ENCODE results near the gene DUSP22. TPM values are rescaled to one million over a fixed set of nuclear protein-coding genes. Genes with fewer than 3 reads are reported as not detected.

DUSP22 gene
- total RNA-seq, 1 experiment from 2014 or later = 25.0 TPM

DNA sequence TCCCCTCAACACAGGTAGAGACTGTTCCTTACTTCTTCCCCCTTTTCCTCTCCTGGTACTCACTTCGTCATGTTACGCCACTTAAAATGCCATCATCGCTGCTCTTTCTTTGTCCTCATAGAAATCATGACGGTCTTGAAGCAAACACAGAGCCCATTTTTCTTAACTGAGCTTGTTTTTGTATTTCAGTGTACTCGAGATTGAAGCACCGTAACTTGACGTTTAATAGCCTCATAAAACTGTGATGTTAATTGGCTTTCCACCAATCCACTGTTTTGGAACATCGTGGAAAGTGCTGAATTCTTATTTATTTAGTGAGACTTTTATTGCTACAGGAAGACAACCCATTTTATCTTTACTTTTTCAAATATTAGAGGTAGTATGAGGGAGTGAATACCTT is 38.7 kb downstream of the DUSP22 start:
- no peak overlapping the region for H2AFZ ChIP-seq (ENCODE audit: low read length)
- no peak overlapping the region for H3K27ac Mint-ChIP-seq
- no peak overlapping the region for H3K4me2 ChIP-seq (ENCODE audit: insufficient read depth, insufficient read length, low read length)
- H3K9me3 Mint-ChIP-seq = peaks cover 11 to 24% of the 10 kb centered on the region in 2 experiments
- no peaks in the 10 kb centered on the region for H3K4me1 ChIP-seq (ENCODE audit: insufficient read depth, low read length)
- no peak for DNase-seq
- no peak overlapping the region for H3K4ac ChIP-seq (ENCODE audit: low read depth, low read length)
- no peak overlapping the region for H3K4me3 Mint-ChIP-seq
- H3T11ph ChIP-seq (ENCODE audit: low read length) = no peak overlapping the region
- TF ChIP-seq, protein P1, sequence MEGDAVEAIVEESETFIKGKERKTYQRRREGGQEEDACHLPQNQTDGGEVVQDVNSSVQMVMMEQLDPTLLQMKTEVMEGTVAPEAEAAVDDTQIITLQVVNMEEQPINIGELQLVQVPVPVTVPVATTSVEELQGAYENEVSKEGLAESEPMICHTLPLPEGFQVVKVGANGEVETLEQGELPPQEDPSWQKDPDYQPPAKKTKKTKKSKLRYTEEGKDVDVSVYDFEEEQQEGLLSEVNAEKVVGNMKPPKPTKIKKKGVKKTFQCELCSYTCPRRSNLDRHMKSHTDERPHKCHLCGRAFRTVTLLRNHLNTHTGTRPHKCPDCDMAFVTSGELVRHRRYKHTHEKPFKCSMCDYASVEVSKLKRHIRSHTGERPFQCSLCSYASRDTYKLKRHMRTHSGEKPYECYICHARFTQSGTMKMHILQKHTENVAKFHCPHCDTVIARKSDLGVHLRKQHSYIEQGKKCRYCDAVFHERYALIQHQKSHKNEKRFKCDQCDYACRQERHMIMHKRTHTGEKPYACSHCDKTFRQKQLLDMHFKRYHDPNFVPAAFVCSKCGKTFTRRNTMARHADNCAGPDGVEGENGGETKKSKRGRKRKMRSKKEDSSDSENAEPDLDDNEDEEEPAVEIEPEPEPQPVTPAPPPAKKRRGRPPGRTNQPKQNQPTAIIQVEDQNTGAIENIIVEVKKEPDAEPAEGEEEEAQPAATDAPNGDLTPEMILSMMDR (conservative IDR thresholded peaks at IDR 0.05) = no peak
- no peaks in the 10 kb centered on the region for H4K20me1 ChIP-seq (ENCODE audit: control insufficient read depth, insufficient read depth, insufficient read length)
- no peaks in the 10 kb centered on the region for H3K27me3 ChIP-seq (ENCODE audit: insufficient read depth, low read length)
- no peak overlapping the region for H3K9ac ChIP-seq (ENCODE audit: extremely low read depth, insufficient read length, low read length)
- H2AK5ac ChIP-seq (ENCODE audit: insufficient read length, low read length) = no peak overlapping the region
- no peak overlapping the region for H2BK120ac ChIP-seq (ENCODE audit: low read depth, low read length, poor library complexity, severe bottlenecking)
- H2BK15ac ChIP-seq (ENCODE audit: low read depth, low read length) = no peak overlapping the region
- no peaks in the 10 kb centered on the region for H3K4me1 Mint-ChIP-seq
- H4K8ac ChIP-seq (replicated peaks; ENCODE audit: insufficient read length, low read depth, low read length) = no peak overlapping the region
- H3K27me3 Mint-ChIP-seq (ENCODE audit: low read depth) = no peaks in the 10 kb centered on the region; the same call in 1 of the 2 replicates
- no peaks in the 10 kb centered on the region for H3K79me1 ChIP-seq (ENCODE audit: insufficient read depth, low read depth, low read length, poor library complexity, severe bottlenecking)
- H4K91ac ChIP-seq (ENCODE audit: insufficient read length, low read depth, low read length) = no peak overlapping the region
- no CpG with 5 or more reads among the region's 8 CpGs for WGBS (ENCODE audit: extremely low coverage, insufficient read length, low lambda C conversion rate)
- H3K14ac ChIP-seq (ENCODE audit: insufficient read depth, low read length) = no peak overlapping the region
- no peaks in the 10 kb centered on the region for H3K23me2 ChIP-seq (ENCODE audit: insufficient read length, low read depth, low read length, poor library complexity, severe bottlenecking)
- no peak overlapping the region for H2BK20ac ChIP-seq (ENCODE audit: low read depth, low read length, poor library complexity, severe bottlenecking)
- no peak overlapping the region for H4K5ac ChIP-seq (ENCODE audit: insufficient read length, low read depth, low read length)
- no peak overlapping the region for H3K56ac ChIP-seq (ENCODE audit: insufficient read length, low read depth, low read length)
- no peak overlapping the region for H3K27ac ChIP-seq (ENCODE audit: insufficient read length, low read depth, low read length)
- peaks cover 65% of the 10 kb centered on the region for H3K9me3 ChIP-seq (ENCODE audit: control insufficient read depth, low read depth, low read length)
- H2BK5ac ChIP-seq (ENCODE audit: insufficient read length, low read length) = no peak overlapping the region
- peaks cover 13 to 17% (median 14%) of the 10 kb centered on the region in 3 experiments; a peak in 5 of 7 replicates for H3K36me3 Mint-ChIP-seq (ENCODE audit: insufficient read depth in 1 of 3, low read depth in 3 of 3)
- no peaks in the 10 kb centered on the region for H3K79me2 ChIP-seq (ENCODE audit: insufficient read depth, low read length)
- H3K18ac ChIP-seq (ENCODE audit: insufficient read length, low read depth, low read length) = no peak overlapping the region
- no peak overlapping the region for H2BK12ac ChIP-seq (ENCODE audit: insufficient read length, low read depth, low read length)
- H3K23ac ChIP-seq (ENCODE audit: insufficient read length, low read depth, low read length) = no peak overlapping the region

Data from H9 (cell line).